Mucosa of descending colon (tissue), 3 donors: Measurements from ENCODE around the gene ETV6. TPM values are rescaled to one million over a fixed set of nuclear protein-coding genes. Genes with fewer than 3 reads are reported as not detected.

ENCODE experiments used
- ATAC-seq: fragments of 200-7000 bp; cut with Tn5 transposase; one replicate; pipeline ENCODE4 v1.9.1; 2020; ENCODE audit warnings: mild to moderate bottlenecking, moderate library complexity
- DNase-seq, 3 donors: peaks; one replicate each; pipeline ENCODE4 v3.0.0-alpha.2; 2020
- H3K36me3 ChIP-seq: fragments of 200-600 bp; one replicate; pipeline ENCODE4 v1.8.0; 2021; ENCODE audit warnings: low read depth, mild to moderate bottlenecking
- H3K4me1 ChIP-seq: fragments of 200-600 bp; one replicate; pipeline ENCODE4 v1.8.0; 2021; ENCODE audit warnings: low read depth, mild to moderate bottlenecking
- H3K4me3 ChIP-seq: fragments of 200-600 bp; one replicate; pipeline ENCODE4 v1.8.0; 2021; ENCODE audit warnings: mild to moderate bottlenecking
- H3K9me3 ChIP-seq: fragments of 200-600 bp; one replicate; pipeline ENCODE4 v1.8.0; 2021; ENCODE audit warnings: mild to moderate bottlenecking
- intact Hi-C, 2 donors: fragments of 100-400 bp; cut with DNase I in 1 of 2; cut with micrococcal nuclease in 1 of 2; formaldehyde crosslinking; loops; one replicate each; pipeline versions ENCODE4 v1.11.0 to v1.11.1; 2022; cut with DNase I, micrococcal nuclease
- total RNA-seq, 3 donors: library from RNA; stranded (reverse); fragmentation: NEBNext Ultra II Directional in 2 of 3; extraction: Animal tissue kit (Norgen Biotek cat#: 25700) in 2 of 3; gene quantifications; one replicate each; pipeline versions ENCODE4 v1.2.1 to v1.2.4, GENCODE V29; 2021 to 2023
- TF ChIP-seq, protein P1 (sequence below): fragments of 200-600 bp; IDR thresholded peaks from one replicate; pipeline ENCODE4 v1.8.0; 2022; ENCODE audit warnings: antibody characterized with exemption, mild to moderate bottlenecking
- donor health status: DM: no; HTN: no; CAD: no; lungs with moderate emphysema.
- donor health status: DM: no; HTN: no; CAD: no.
- donor health status: DM: no; HTN: yes; CAD: no.

ETV6 gene
- total RNA-seq, 3 donors from 2014 or later, result 60.9 to 74.3 (median 72.8) TPM

GRCh38 chr12:11879306-11879705 is 229.8 kb downstream of the ETV6 start:
- TF ChIP-seq, protein P1, sequence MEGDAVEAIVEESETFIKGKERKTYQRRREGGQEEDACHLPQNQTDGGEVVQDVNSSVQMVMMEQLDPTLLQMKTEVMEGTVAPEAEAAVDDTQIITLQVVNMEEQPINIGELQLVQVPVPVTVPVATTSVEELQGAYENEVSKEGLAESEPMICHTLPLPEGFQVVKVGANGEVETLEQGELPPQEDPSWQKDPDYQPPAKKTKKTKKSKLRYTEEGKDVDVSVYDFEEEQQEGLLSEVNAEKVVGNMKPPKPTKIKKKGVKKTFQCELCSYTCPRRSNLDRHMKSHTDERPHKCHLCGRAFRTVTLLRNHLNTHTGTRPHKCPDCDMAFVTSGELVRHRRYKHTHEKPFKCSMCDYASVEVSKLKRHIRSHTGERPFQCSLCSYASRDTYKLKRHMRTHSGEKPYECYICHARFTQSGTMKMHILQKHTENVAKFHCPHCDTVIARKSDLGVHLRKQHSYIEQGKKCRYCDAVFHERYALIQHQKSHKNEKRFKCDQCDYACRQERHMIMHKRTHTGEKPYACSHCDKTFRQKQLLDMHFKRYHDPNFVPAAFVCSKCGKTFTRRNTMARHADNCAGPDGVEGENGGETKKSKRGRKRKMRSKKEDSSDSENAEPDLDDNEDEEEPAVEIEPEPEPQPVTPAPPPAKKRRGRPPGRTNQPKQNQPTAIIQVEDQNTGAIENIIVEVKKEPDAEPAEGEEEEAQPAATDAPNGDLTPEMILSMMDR, result no peak
- intact Hi-C loops, result no loop called here
- DNase-seq (no peak), ATAC-seq (no peak)
- no peak overlapping the region for H3K4me3 ChIP-seq
- no peaks in the 10 kb centered on the region for H3K9me3 ChIP-seq
- no peaks in the 10 kb centered on the region for H3K36me3 ChIP-seq
- H3K4me1 ChIP-seq, result peaks cover 35% of the 10 kb centered on the region

DNA sequence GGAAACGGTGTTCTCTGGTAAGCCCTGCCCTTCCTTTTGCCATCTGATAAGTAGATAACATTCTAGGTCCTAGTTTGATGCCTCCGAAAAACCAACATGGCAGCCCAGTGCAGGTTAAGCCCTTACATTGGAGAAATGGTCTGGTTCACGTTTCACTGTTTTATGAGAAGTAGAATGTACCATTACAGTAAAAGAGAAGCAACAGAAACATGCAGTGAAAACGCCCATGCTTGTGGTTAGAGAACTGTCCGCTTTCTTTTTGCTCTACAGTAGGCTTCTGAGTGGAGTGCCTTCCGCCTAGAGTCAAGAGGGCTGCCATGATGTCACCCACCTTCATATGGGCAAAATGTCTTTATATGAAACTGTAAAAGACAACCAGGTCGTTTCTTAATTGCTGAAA is 230.9 kb downstream of the ETV6 start:
- ATAC-seq (no peak), DNase-seq (no peak)
- TF ChIP-seq, protein P1, result no peak
- Histone ChIP-seq H3K4me3 (no peak overlapping the region), H3K9me3 (no peaks in the 10 kb centered on the region), H3K4me1 (peaks cover 45% of the 10 kb centered on the region), H3K36me3 (no peaks in the 10 kb centered on the region)
- intact Hi-C loops, result no loop called here

- H3K4me1 ChIP-seq, result peaks cover 40% of the 10 kb centered on the region
- no peaks in the 10 kb centered on the region for H3K36me3 ChIP-seq
- intact Hi-C loops, result no loop called here
- DNase-seq (peak in 2 of 3 donors; percentile 46 to 51), ATAC-seq (peak; percentile 4)
- TF ChIP-seq, protein P1, result no peak
- H3K9me3 ChIP-seq, result no peaks in the 10 kb centered on the region
- no peak overlapping the region for H3K4me3 ChIP-seq
Observed at GRCh38 chr12:11881835-11882234, 232.4 kb downstream of the ETV6 start.

- H3K36me3 ChIP-seq, result no peaks in the 10 kb centered on the region
- TF ChIP-seq, protein P1, result no peak
- H3K4me3 ChIP-seq, result no peak overlapping the region
- peak in 1 of 3 donors; percentile 68 for DNase-seq
- H3K9me3 ChIP-seq, result no peaks in the 10 kb centered on the region
- intact Hi-C loops, result no loop called here
- ATAC-seq, result peak; percentile 63
- H3K4me1 ChIP-seq, result peaks cover 36% of the 10 kb centered on the region
Observed at GRCh38 chr12:11882301-11883019, 233.0 kb downstream of the ETV6 start.

- TF ChIP-seq, protein P1, result no peak
- H3K4me3 ChIP-seq, result no peak overlapping the region
- intact Hi-C loops, result no loop called here
- ATAC-seq (no peak), DNase-seq (peak in 1 of 3 donors; percentile 40)
- H3K9me3 ChIP-seq, result no peaks in the 10 kb centered on the region
- no peaks in the 10 kb centered on the region for H3K36me3 ChIP-seq
- peaks cover 26% of the 10 kb centered on the region for H3K4me1 ChIP-seq
Observed at GRCh38 chr12:11884116-11884515, 234.6 kb downstream of the ETV6 start.
